Ectodermal cell (in vitro differentiated cells): ENCODE data around the gene DIPK1A.

Experiments used
- H3K27ac ChIP-seq: 2 replicates; pipeline ENCODE4 v1.7.0; 2013; ENCODE audit warnings: mild to moderate bottlenecking, low read depth, low read length; ENCODE audit not compliant: insufficient read depth, poor library complexity, severe bottlenecking
- H3K27me3 ChIP-seq: 2 replicates; pipeline ENCODE4 v1.7.0; 2013; ENCODE audit warnings: mild to moderate bottlenecking, low read length; ENCODE audit not compliant: insufficient read depth, control insufficient read depth, poor library complexity, severe bottlenecking
- H3K36me3 ChIP-seq: one replicate; pipeline ENCODE4 v1.7.0; 2013; ENCODE audit warnings: low read length; ENCODE audit not compliant: control insufficient read depth, insufficient read depth
- H3K4me1 ChIP-seq: one replicate; pipeline ENCODE4 v1.7.0; 2013; ENCODE audit warnings: low read length; ENCODE audit not compliant: control insufficient read depth, insufficient read depth
- H3K4me3 ChIP-seq: 2 replicates; pipeline ENCODE4 v1.7.0; 2013; ENCODE audit warnings: low read depth, low read length, control low read depth; ENCODE audit not compliant: insufficient read depth
- H3K9me3 ChIP-seq: 2 replicates; pipeline ENCODE4 v1.7.0; 2013; ENCODE audit warnings: mild to moderate bottlenecking, low read length, moderate library complexity; ENCODE audit not compliant: control insufficient read depth
- WGBS, 2 experiments: methylation state at CpG; one replicate each; pipeline ENCODE4 v1.1.7; 2013; ENCODE audit warnings: missing lambda C conversion rate in 2 of 2; 5-methylcytosine and 5-hydroxymethylcytosine counted together

DIPK1A gene

DNA sequence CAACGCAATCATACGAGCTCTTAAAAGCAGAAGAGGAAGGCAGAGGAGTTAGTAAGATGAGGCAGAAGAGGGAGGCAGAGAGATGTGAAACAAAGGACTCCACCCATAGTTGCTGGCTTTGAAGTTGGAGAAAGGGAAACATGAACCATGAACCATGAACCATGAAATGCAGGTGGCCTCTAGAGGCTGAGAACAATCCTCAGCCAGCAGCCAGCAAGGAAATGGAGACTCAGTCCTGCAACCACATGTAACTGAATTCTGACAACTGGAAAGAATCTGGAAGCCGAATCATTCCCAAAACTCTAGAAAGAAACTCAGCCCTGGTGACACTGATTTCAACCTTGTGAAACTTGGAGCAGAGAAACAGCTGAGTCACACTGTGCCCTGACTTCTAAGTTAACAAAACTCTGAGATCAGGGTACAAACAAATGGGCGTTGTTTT lies 10.1 kb downstream of the DIPK1A start:
- Histone ChIP-seq H3K36me3 (no peaks in the 10 kb centered on the region), H3K27ac (no peak overlapping the region), H3K27me3 (no peaks in the 10 kb centered on the region), H3K9me3 (no peaks in the 10 kb centered on the region), H3K4me1 (peaks cover 4% of the 10 kb centered on the region), H3K4me3 (no peak overlapping the region)
- WGBS, 2 experiments = 83 to 90% methylated on average over 4 of the region's 4 CpGs

GRCh38 chr1:92949937-92950817 lies 11.1 kb downstream of the DIPK1A start:
- H3K36me3 ChIP-seq = no peaks in the 10 kb centered on the region
- peaks cover 4% of the 10 kb centered on the region for H3K4me1 ChIP-seq
- no peaks in the 10 kb centered on the region for H3K9me3 ChIP-seq
- WGBS, 2 experiments = 78 to 81% methylated on average over 7 of the region's 7 CpGs
- no peak overlapping the region for H3K27ac ChIP-seq
- no peak overlapping the region for H3K4me3 ChIP-seq
- no peaks in the 10 kb centered on the region for H3K27me3 ChIP-seq

- Histone ChIP-seq H3K27me3 (no peaks in the 10 kb centered on the region), H3K4me1 (peaks cover 4% of the 10 kb centered on the region), H3K27ac (no peak overlapping the region), H3K4me3 (no peak overlapping the region), H3K36me3 (no peaks in the 10 kb centered on the region), H3K9me3 (no peaks in the 10 kb centered on the region)
- WGBS, 2 experiments = 100% methylated on average over 1 of the region's 1 CpG
Observed at GRCh38 chr1:92948071-92948470, 13.2 kb downstream of the DIPK1A start.

DNA sequence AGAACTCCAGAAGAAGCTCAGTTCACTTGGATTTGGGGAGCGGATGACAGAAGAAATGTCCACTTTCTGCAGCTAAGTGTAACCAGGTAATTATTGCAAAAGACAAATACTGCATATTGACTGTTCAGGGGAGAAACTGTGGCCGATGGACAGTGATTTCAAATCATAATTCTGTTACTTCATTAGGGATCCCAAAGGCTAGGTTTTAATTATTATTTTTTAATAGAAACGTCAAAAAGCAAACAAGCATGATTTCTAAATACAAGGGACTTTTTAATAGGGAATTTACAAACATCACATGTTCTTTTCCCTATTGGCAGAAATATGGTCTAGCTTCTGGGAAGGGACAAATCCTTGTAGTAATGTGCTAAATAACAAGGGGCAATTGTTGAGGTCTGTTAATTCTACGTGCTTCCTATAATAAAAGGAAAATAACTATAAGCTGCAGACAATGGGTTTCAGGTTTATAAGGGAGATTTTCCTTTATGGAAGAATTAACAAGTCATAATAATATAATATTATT lies 15.5 kb downstream of the DIPK1A start:
- Histone ChIP-seq H3K27me3 (no peaks in the 10 kb centered on the region), H3K4me3 (no peak overlapping the region), H3K9me3 (no peaks in the 10 kb centered on the region), H3K27ac (no peak overlapping the region), H3K36me3 (no peaks in the 10 kb centered on the region), H3K4me1 (peaks cover 4% of the 10 kb centered on the region)
- 93 to 98% methylated on average over 3 of the region's 4 CpGs for WGBS, 2 experiments

DNA sequence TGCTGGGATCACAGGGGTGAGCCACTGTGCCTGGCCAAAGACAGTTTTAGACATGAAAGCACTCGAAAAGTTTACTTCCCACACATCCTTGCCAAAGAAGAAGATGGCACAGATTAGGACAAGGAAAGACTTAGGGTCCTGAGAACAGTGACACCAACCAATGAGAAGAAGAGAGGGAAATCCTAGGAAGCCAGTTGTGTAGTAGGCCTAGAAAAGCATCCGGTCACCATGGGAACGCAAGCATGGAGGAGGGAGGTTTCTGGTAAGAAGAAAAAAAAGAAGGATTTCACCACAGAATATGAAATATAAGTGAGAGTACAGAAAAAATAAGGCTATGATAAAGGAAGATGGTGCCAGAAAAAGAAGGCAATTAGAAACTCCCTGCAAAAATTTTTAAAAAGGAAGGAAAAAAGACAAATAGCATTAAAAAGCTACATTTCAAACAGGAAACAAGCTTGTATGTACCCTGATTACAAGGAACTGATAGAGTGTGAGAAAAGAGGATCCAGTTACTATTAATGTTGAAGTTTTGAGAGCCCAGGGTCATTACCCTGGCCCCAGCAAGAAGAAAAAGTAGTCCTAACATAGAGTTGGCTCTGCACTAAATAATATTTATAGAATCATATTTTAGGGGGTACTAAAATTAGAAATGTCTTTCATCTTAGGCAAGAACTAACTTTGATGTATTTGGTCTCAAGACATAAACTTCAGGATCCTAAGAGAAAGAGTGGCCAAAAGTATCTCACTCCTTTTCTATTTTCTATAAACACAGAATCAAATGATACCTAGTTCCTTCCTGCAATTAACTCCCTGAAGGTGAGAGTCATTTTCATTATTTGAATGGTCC lies 16.1 kb downstream of the DIPK1A start:
- no peak overlapping the region for H3K4me3 ChIP-seq
- no peaks in the 10 kb centered on the region for H3K27me3 ChIP-seq
- H3K27ac ChIP-seq = no peak overlapping the region
- no peaks in the 10 kb centered on the region for H3K36me3 ChIP-seq
- H3K4me1 ChIP-seq = peaks cover under 1% of the 10 kb centered on the region
- WGBS, 2 experiments = 87 to 93% methylated on average over 3 of the region's 3 CpGs
- H3K9me3 ChIP-seq = no peaks in the 10 kb centered on the region

DNA sequence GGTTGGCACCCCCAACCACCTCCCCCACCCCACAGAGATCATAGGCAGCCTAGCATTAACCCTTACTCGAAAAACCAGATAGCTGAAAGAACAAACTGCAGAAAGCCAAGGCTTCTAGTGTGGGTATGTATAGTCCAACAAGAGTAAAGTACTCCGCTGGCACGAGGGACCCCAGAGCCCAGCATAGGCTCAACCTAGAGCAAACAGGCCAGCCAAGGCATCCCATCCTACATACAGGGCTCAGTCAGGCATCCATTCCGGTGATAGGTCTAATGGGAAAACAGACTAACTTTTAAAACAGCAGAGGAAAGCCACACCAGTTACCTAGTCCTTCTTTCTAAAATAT lies 17.8 kb downstream of the DIPK1A start:
- Histone ChIP-seq H3K27ac (no peak overlapping the region), H3K27me3 (no peaks in the 10 kb centered on the region), H3K36me3 (no peaks in the 10 kb centered on the region), H3K4me3 (no peak overlapping the region), H3K4me1 (no peaks in the 10 kb centered on the region), H3K9me3 (no peaks in the 10 kb centered on the region)
- 93 to 98% methylated on average over 3 to 4 of the region's 4 CpGs for WGBS, 2 experiments

- no peaks in the 10 kb centered on the region for H3K4me1 ChIP-seq
- WGBS, 2 experiments = 97 to 100% methylated on average over 3 of the region's 3 CpGs
- no peak overlapping the region for H3K4me3 ChIP-seq
- no peak overlapping the region for H3K27ac ChIP-seq
- H3K9me3 ChIP-seq = no peaks in the 10 kb centered on the region
- no peaks in the 10 kb centered on the region for H3K36me3 ChIP-seq
- no peaks in the 10 kb centered on the region for H3K27me3 ChIP-seq
Observed at GRCh38 chr1:92940541-92940940, 20.7 kb downstream of the DIPK1A start.

DNA sequence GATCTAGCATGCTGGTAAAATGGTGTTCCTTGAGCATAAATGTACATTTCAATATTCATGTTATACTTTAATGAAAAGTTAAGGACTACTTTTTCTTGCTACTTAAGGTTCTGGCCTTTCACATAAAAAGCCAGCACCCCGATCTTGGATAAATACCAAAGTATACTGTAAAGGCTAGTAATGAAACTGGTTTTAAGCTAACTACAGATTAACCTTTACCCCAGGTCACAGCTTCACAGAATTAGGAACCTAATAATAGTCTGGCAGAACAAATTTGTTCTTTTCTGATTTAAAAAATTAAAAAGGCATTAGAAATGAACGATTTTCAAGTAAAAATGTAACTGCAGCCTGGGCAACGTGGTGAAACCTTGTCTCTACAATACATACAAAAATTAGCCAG lies 23.5 kb downstream of the DIPK1A start:
- no peaks in the 10 kb centered on the region for H3K9me3 ChIP-seq
- no peak overlapping the region for H3K4me3 ChIP-seq
- WGBS, 2 experiments = 84 to 95% methylated on average over 2 to 3 of the region's 3 CpGs
- no peaks in the 10 kb centered on the region for H3K27me3 ChIP-seq
- H3K4me1 ChIP-seq = no peaks in the 10 kb centered on the region
- H3K36me3 ChIP-seq = no peaks in the 10 kb centered on the region
- H3K27ac ChIP-seq = no peak overlapping the region

DNA sequence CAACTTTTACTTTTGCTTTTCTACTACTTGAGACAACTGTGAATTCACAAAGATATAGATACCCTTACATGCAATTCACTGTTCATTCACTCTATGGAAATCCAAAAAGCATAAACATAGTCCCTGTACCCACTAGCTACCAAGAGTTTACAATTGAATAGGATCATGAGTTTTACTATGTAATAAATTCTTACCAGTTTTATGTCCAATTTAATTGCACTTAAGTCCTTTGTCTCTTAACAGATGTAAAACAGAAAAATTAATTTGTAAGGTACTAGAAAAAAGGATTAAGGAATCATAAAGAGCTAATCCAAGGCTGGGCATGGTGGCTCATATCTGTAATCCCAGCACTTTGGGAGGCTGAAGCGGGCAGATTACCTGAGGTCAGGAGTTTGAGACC lies 24.4 kb downstream of the DIPK1A start:
- WGBS, 2 experiments = 88 to 100% methylated on average over 1 of the region's 1 CpG

More for the DNA sequence above, 24.4 kb downstream of the DIPK1A start:
- Histone ChIP-seq H3K9me3 (no peaks in the 10 kb centered on the region), H3K27me3 (no peaks in the 10 kb centered on the region), H3K27ac (no peak overlapping the region), H3K36me3 (no peaks in the 10 kb centered on the region), H3K4me3 (no peak overlapping the region), H3K4me1 (no peaks in the 10 kb centered on the region)
